ENCODE measurements around the gene NDST4.

- TF ChIP-seq EZH2 (IDR thresholded peaks at IDR 0.05; ENCODE audit: low read length) (no peak), CTCF (optimal IDR thresholded peaks at IDR 0.05 in 1 of 3, IDR thresholded peaks at IDR 0.05 in 1 of 3, conservative IDR thresholded peaks at IDR 0.05 in 1 of 3; ENCODE audit: extremely low read depth in 1 of 3, insufficient read depth in 2 of 3, low read length in 3 of 3) (no peak)
Observed at GRCh38 chr4:114783215-114783595, 330.2 kb downstream of the NDST4 start.

Data from keratinocyte (primary cell).